NCI-H748 (cell line): ENCODE measurements around the gene HOOK1.
"Not testable (repeated sequence)": the region's sequence is repeated elsewhere in the genome, so short reads cannot be mapped to it uniquely, and the experiment has no call there.

ENCODE experiments used
- DNase-seq: peaks from one replicate; lab custom pipeline; 2025; ENCODE audit not compliant: unreplicated experiment; lab: John Stamatoyannopoulos, UW

Gene HOOK1

DNA sequence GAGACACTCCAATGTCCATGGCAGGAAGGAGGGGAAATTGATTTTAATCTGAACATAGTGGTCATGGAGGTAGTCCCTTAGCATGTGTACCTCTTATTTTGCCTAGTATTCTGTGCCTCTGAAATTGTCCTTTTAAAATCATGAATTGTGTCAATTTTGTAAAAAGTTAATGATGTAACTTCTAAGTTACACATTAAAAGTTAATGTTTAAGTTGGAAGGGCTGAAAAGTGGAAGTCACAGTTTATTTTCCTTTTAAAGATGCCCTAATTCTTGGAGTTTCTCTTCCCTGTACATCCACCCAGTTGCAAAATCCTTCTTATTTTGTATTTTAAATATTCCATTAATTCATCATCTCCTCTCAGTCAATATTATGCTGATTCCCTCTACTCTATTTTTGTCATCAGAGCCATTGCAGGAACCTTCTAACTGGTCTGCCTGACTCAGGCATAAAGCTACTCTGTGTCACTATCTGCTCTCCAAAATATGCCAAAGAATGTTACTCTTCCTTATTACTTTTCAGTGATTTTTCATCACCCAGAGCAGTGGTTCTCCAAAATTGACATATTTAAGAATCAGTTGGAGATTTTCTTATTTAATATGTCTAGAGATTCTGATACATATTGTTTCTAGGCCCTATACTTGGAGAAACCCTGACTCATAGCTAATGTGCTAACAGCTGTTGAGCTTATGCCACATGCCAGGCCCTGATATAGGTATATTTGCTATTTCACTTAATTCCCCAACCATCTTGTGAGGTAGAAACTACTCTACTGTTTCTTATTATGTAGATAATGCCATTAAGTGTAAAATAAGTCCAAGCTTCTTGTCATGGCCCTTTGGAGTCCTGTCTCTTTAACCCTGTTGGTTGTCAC lies 5.1 kb downstream of the HOOK1 start:
- no peak for DNase-seq

DNA sequence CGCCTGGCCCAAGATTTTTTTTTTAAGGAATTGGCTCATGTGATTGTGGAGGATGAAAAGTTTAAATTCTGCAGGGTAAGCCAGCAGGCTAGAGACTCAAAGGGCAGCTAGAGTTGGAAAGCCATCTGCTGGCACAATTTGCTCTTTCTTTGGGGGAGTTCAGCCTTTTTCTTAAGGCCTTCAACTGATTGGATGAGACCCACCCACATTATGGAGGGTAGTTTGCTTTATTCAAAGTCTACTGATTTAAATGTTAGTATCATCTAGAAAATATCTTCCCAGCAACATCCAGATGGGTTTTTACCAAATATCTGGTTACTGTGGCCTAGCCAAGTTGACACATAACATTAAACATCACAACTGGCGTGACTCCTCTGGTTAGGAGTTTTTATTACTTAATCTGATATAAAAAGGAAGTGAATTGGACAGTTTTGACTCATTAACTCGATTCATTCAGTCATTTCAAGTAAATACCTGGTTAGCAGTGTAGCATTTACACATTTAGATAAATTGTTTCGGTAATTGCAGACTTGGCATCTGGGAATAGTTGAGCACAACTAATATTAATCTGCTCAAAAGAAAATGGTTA lies 12.4 kb downstream of the HOOK1 start:
- DNase-seq: no peak

GRCh38 chr1:59828160-59828559 lies 13.4 kb downstream of the HOOK1 start:
- DNase-seq: no peak

- no peak for DNase-seq
Measured at GRCh38 chr1:59831529-59831928, 16.8 kb downstream of the HOOK1 start.

- no peak for DNase-seq
Measured at GRCh38 chr1:59833022-59833421, 18.3 kb downstream of the HOOK1 start.

DNA sequence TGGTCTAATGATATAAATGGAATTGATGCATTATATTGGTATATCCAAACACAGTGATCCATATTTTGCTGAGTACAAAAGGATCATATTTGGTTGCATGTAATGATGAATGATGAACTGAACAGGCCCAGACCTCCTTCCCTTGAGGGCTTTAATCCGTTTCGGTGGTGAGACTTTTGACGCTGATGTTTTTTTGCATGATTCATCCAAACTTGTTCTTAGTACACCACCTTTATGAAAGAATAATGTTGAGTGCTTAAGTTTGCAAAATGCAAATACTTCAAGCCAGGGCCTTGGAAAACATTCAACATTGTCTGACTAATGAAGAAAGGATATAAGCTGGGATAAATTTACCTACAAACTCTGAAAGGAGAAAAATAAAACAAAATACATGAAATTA lies 19.2 kb downstream of the HOOK1 start:
- no peak for DNase-seq

DNA sequence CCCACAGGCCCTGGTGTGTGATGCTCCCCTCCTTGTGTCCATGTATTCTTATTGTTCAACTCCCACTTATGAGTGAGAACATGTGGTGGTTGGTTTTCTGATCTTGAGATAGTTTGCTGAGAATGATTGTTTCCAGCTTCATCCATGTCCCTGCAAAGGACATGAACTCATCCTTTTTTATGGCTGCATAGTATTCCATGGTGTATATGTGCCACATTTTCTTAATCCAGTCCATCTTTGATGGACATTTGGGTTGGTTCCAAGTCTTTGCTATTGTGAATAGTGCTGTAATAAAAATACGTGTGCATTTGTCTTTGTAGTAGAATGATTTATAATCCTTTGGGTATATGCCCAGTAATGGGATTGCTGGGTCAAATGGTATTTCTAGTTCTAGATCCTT lies 23.1 kb downstream of the HOOK1 start:
- not testable (repeated sequence) for DNase-seq

GRCh38 chr1:59845091-59845490 lies 30.3 kb downstream of the HOOK1 start:
- no peak for DNase-seq

DNA sequence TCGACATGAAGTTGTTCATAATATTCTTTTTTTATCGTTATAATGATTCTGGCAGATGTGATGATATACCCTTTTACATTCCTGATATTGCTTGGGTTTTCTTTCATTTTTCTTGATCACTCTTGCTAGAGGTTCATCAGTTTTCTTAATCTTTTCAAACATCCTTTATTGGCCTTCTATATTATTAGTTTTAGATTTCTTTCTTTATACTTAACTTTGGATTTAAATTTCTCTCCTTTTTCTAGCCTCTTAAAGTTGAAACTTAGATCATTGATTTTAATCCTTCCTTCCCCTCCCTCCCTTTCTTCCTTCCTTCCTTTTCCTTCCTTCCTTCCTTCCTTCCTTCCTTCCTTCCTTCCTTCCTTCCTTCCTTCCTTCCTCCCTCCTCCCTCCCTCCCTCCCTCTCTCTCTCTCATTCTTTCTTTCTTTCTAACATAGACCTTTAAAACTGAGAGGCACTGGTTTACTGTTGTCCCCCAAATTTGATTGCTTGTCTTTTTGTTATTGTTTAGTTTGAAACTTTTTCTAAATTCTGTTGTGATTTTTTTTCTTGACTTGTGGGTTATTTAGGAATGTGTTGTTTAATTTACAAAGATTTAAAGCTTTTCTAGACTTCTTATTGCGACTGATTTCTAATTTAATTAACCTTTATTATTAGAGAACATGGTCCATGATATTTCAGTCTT lies 31.6 kb downstream of the HOOK1 start:
- DNase-seq: no peak

DNA sequence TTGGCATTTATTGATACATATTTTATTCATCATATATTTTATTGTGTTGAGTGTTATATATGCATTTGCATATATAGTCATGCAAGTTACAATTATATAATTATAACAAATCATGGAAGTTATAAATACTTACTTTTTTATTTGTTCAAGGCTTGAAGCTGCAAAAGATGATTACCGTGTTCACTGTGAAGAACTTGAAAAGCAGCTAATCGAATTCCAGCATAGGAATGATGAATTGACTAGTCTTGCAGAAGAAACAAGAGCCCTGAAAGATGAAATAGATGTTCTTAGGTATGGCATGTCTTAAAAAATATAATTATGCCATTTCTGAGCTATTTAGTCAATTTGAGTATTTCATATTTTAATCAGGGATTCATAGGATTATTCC lies 32.1 kb downstream of the HOOK1 start:
- DNase-seq: no peak

GRCh38 chr1:59852117-59852516 lies 37.4 kb downstream of the HOOK1 start:
- no peak for DNase-seq

- DNase-seq: not testable (repeated sequence)
Measured at GRCh38 chr1:59855297-59855696, 40.5 kb downstream of the HOOK1 start.

- no peak for DNase-seq
Measured at GRCh38 chr1:59856725-59857338, 42.1 kb downstream of the HOOK1 start.

- no peak for DNase-seq
Measured at GRCh38 chr1:59857679-59858354, 43.1 kb downstream of the HOOK1 start.

GRCh38 chr1:59866462-59866861 lies 51.7 kb downstream of the HOOK1 start:
- no peak for DNase-seq

DNA sequence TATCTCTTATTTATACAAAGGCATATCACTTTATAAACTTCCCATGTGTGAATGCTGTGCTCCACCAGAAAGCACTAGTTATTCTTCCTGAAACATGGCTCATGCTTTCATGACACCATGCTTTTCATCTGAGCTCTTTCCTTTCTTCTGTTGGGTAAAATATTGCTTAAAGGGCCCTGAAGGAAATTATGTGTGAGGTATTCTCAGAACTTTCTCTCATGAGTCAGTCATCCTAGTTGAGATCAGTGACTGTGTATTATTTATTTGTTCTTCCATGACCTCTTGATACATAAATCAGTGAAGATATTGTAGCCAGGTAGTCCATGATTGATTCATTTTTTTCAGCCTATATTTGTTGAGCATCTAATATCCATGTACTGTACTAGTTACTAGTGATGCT lies 57.0 kb downstream of the HOOK1 start:
- DNase-seq: no peak

- DNase-seq: no peak
Measured at GRCh38 chr1:59877108-59877682, 62.4 kb downstream of the HOOK1 start.

DNA sequence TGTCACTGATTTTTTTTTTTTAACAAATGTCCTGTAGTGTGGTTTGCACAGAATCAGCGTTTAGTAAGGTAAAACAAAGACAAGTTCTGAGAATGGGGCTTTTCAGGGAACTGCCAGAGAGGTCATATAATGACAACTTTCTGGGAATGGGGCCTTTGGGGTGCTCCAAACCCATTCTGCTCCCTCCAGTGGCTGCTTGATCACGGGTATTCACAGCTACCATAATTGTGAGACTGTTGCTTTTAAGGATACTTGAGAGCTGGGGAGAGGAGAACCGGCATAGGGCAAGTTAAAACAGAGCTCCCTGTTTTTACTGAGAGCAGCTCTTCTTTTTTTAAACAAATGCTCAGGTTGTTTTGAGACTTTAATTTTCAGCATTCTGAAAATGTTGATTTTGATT lies 63.6 kb downstream of the HOOK1 start:
- DNase-seq: no peak

GRCh38 chr1:59879574-59879973 lies 64.8 kb downstream of the HOOK1 start:
- peak; percentile 75 for DNase-seq

DNA sequence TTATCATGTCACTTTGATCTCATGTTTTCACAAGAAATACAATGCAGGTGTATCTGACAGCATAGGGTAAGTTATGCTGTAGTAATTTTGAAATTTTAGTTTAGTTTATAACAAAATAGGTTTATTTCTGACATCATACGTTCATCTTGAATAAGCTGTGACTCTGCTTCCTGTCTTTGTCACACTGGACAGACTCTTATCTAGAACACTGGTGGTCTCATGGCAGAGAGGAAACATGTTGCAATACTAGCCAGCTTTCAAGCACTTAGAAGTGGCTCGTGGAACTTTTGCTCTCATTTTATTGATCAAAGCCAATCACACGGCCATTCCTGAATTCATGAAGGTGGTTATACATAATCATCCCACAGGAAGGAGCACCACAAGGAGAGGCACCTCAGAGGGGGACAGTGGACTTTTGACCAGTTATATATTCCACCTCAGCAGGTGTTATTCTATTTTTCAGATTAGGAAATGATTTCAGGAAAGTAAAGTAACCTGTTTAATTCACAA lies 65.3 kb downstream of the HOOK1 start:
- DNase-seq: no peak

GRCh38 chr1:59880735-59881134 lies 66.0 kb downstream of the HOOK1 start:
- no peak for DNase-seq
